K562 (cell line): ENCODE measurements around the gene ZNF362. TPM values are rescaled to one million over a fixed set of nuclear protein-coding genes. Genes with fewer than 3 reads are reported as not detected.

Source experiments
- ATAC-seq: fragments of 200-7000 bp; cut with Tn5 transposase; 3 replicates; pipeline ENCODE4 v1.9.1; 2020; ENCODE audit warnings: moderate library complexity
- BruUV-seq: library from RNA; stranded (reverse); fragments of 400-500 nt; replicated peaks from 2 replicates; lab custom pipeline; 2021; lab: Mats Ljungman, UMichigan
- CTCF ChIA-PET: fragments of 300-600 bp; formaldehyde crosslinking; extraction: SDS; loops from one replicate; lab custom pipeline; 2021; ENCODE audit warnings: low intra/inter-chr PET ratio; lab: Yijun Ruan, JAX
- POLR2A ChIA-PET: fragments of 300-600, 350-650 bp; sonication (Branson Sonifier 250); formaldehyde crosslinking; extraction: SDS; loops from one replicate; lab custom pipeline; 2021; ENCODE audit warnings: antibody characterized with exemption, inconsistent platforms; lab: Yijun Ruan, JAX
- DNase-seq, 4 experiments: peaks; one replicate each; pipeline versions ENCODE4 v3.0.0 to v3.0.0-alpha.2; 2011 to 2018; ENCODE audit warnings: low spot score in 3 of 4, mixed read lengths in 3 of 4; ENCODE audit errors: extremely low read depth in 1 of 4
- FAIRE-seq: peaks from 2 replicates; lab custom pipeline; 2011; peaks lifted over from hg19 to GRCh38; lab: Jason Lieb, UNC
- H2AFZ ChIP-seq: 2 replicates; pipeline ENCODE4 v1.6.0; 2011; ENCODE audit warnings: low read depth, low read length, control low read depth, inconsistent platforms
- H3K27ac ChIP-seq: fragments of 200-600 bp; 3 replicates; pipeline ENCODE4 v1.8.0; 2011; ENCODE audit warnings: low read depth, mild to moderate bottlenecking, control low read depth, inconsistent platforms, low read length, moderate library complexity, mixed read lengths; ENCODE audit errors: extremely low read depth
- H3K27me3 ChIP-seq, 2 experiments: fragments of 300-600 bp in 1 of 2; 2 replicates in 1 of 2; 3 replicates in 1 of 2; pipeline versions ENCODE4 v1.6.0 to v1.8.0; 2011; ENCODE audit warnings: inconsistent platforms in 2 of 2, low read length in 2 of 2, mild to moderate bottlenecking in 1 of 2, mixed read lengths in 1 of 2, moderate library complexity in 1 of 2; ENCODE audit not compliant: control insufficient read depth in 2 of 2, insufficient read depth in 2 of 2
- H3K36me3 ChIP-seq: fragments of 300-600 bp; 3 replicates; pipeline ENCODE4 v1.8.0; 2011; ENCODE audit warnings: mild to moderate bottlenecking, low read length, inconsistent platforms; ENCODE audit not compliant: control insufficient read depth, insufficient read depth
- H3K4me1 ChIP-seq, 2 experiments: fragments of 200-600 bp in 1 of 2; replicated peaks in 1 of 2; 2 replicates in 1 of 2; 3 replicates in 1 of 2; pipeline versions ENCODE4 v1.5.1 to v1.8.0; 2011; ENCODE audit warnings: inconsistent platforms in 2 of 2, low read length in 2 of 2, mild to moderate bottlenecking in 1 of 2, mixed read lengths in 1 of 2, moderate library complexity in 1 of 2; ENCODE audit not compliant: control insufficient read depth in 2 of 2, insufficient read depth in 2 of 2
- H3K4me2 ChIP-seq: 2 replicates; pipeline ENCODE4 v1.6.1; 2011; ENCODE audit warnings: low read length, control low read depth, inconsistent platforms, mixed read lengths; ENCODE audit not compliant: insufficient read depth
- H3K4me3 ChIP-seq: fragments of 200-600 bp; sonication (generic), shearing (Covaris generic); 2 replicates; pipeline ENCODE4 v1.5.1; 2016; ENCODE audit warnings: control low read depth, inconsistent platforms
- H3K79me2 ChIP-seq: fragments of 200-600 bp; 3 replicates; pipeline ENCODE4 v1.8.0; 2011; ENCODE audit warnings: low read length, inconsistent platforms; ENCODE audit not compliant: control insufficient read depth, insufficient read depth
- H3K9ac ChIP-seq, 2 experiments: 2 replicates each; pipeline versions ENCODE4 v1.6.0 to v1.6.1; 2011; ENCODE audit warnings: low read depth in 2 of 2, low read length in 2 of 2, control low read depth in 1 of 2, inconsistent platforms in 1 of 2, mild to moderate bottlenecking in 1 of 2, mixed read lengths in 1 of 2; ENCODE audit not compliant: insufficient read depth in 1 of 2
- H3K9me1 ChIP-seq: one replicate; pipeline ENCODE4 v1.6.0; 2011; ENCODE audit warnings: inconsistent platforms, mild to moderate bottlenecking, low read length, moderate library complexity; ENCODE audit not compliant: control insufficient read depth, insufficient read depth
- H3K9me3 ChIP-seq: replicated peaks from 2 replicates; pipeline ENCODE4 v1.5.1; 2011; ENCODE audit warnings: low read depth, low read length, inconsistent platforms; ENCODE audit not compliant: control insufficient read depth, insufficient read depth
- H4K20me1 ChIP-seq: replicated peaks from 2 replicates; pipeline ENCODE4 v1.6.1; 2011; ENCODE audit warnings: low read length, inconsistent platforms, mixed read lengths; ENCODE audit not compliant: control insufficient read depth, insufficient read depth
- EP400 ChIP-seq: fragments of 450-650 bp; IDR thresholded peaks from 2 replicates; pipeline ENCODE4 v1.6.1; 2017; ENCODE audit warnings: antibody characterized with exemption, mild to moderate bottlenecking, moderate library complexity
- GABPB2 ChIP-seq: fragments of 250-450 bp; sonication (Bioruptor Pico); conservative IDR thresholded peaks from 2 replicates; pipeline ENCODE4 v1.5.1; 2021; ENCODE audit warnings: mild to moderate bottlenecking
- KAT7 ChIP-seq: sonication (generic); formaldehyde crosslinking; IDR thresholded peaks from 2 replicates; pipeline ENCODE4 v1.8.0; 2022; ENCODE audit warnings: missing genetic modification reagents, mild to moderate bottlenecking, borderline replicate concordance
- SMAD1 ChIP-seq: fragments of 150-350 bp; IDR thresholded peaks from 2 replicates; pipeline ENCODE4 v1.6.1; 2014; ENCODE audit warnings: low read length, low read depth; ENCODE audit not compliant: partially characterized antibody
- ZC3H8 ChIP-seq: fragments of 450-650 bp; IDR thresholded peaks from 2 replicates; pipeline ENCODE4 v1.6.1; 2017
- ZNF12 ChIP-seq: sonication (generic); formaldehyde crosslinking; IDR thresholded peaks from 2 replicates; pipeline ENCODE4 v1.4.0; 2020; ENCODE audit warnings: mild to moderate bottlenecking, missing genetic modification reagents
- ZNF143 ChIP-seq: sonication (generic); formaldehyde crosslinking; IDR thresholded peaks from 2 replicates; pipeline ENCODE4 v1.9.0; 2022; ENCODE audit warnings: mild to moderate bottlenecking, missing genetic modification reagents
- ZNF644 ChIP-seq: fragments of 200-800 bp; sonication (Bioruptor generic); IDR thresholded peaks from 2 replicates; pipeline ENCODE4 v1.6.1; 2016; ENCODE audit warnings: low read depth, missing genetic modification characterization, missing compliant biosample characterization
- ZNF707 ChIP-seq: fragments of 250-450 bp; sonication (Bioruptor Pico); conservative IDR thresholded peaks from 2 replicates; pipeline ENCODE4 v1.8.0; 2022; ENCODE audit warnings: inconsistent platforms, mild to moderate bottlenecking, moderate library complexity
- ZNF785 ChIP-seq: fragments of 250-450 bp; sonication (Bioruptor Pico); IDR thresholded peaks from 2 replicates; pipeline ENCODE4 v1.4.0; 2020; ENCODE audit warnings: mild to moderate bottlenecking
- WGBS: fragments of 100-300 bp; shearing (Covaris generic); methylation state at CpG from one replicate; pipeline ENCODE4 v1.1.6; 2016; ENCODE audit warnings: low coverage, mixed read lengths; ENCODE audit not compliant: insufficient coverage; ENCODE audit errors: missing lambda C conversion rate; 5-methylcytosine and 5-hydroxymethylcytosine counted together
- in situ Hi-C: fragments of 300-500 bp; cut with MboI; formaldehyde crosslinking; loops from 4 replicates; pipeline ENCODE4 v1.15.0; 2018; ENCODE audit warnings: inconsistent platforms, mixed read lengths
- intact Hi-C: fragments of 100-400 bp; cut with micrococcal nuclease; formaldehyde crosslinking; loops from 2 replicates; pipeline ENCODE4 v1.14.2; 2022
- polyA plus RNA-seq, 8 experiments: library from polyadenylated mRNA; depleted of rRNA in 4 of 8; stranded (reverse) in 5 of 8; unstranded in 3 of 8; fragments of >200 nt; fragmentation: Nextera tagmentation in 2 of 8; fragmentation: Illumina TruSeq in 1 of 8; extraction: Ambion mirVana in 2 of 8; extraction: Trizol in 1 of 8; gene quantifications; 2 replicates each; pipeline versions ENCODE4 v1.2.1 to v1.2.3, GENCODE V29; 2011 to 2014; ENCODE audit warnings: inconsistent platforms in 1 of 8, missing spikeins in 1 of 8
- total RNA-seq, 7 experiments: library from RNA; depleted of rRNA in 6 of 7; stranded (reverse); fragments of >200 nt in 6 of 7; fragmentation: Illumina TruSeq in 2 of 7; extraction: Trizol in 2 of 7; gene quantifications; 2 replicates each; pipeline versions ENCODE4 v1.2.1 to v1.2.3, GENCODE V29; 2011 to 2021; ENCODE audit warnings: low replicate concordance in 1 of 7
- TF ChIP-seq, protein P1 (sequence below): fragments of 450-650 bp; formaldehyde crosslinking; IDR thresholded peaks from 2 replicates; pipeline ENCODE4 v1.4.0; 2020; ENCODE audit warnings: mild to moderate bottlenecking

The ZNF362 gene
- total and polyA plus RNA-seq, 9 of the 15 experiments (the other 6 are each of a cell fraction or from before 2014, with no cell fraction given), result 0.01 to 1.1 (median 0.35) TPM; not detected in 1

DNA sequence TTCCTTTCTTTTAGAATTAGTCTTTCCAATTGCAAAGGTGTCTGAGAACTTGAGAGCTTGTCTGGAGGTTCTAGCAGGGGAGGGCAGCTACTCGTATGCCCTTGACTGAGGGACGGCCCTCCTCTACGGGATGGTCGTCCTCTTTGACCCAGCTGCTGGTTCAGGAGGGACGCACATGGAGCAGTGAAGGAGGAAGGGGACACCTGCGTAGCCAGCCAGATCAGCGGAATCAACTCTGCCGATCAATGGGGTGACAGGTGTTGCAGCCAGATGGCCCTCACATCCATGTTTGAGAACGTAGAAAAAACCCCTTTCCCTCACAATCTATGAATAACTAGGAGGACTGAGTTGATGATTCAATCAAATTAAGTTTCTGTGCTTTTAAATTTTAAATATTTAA is 80.3 kb downstream of the ZNF362 start:
- intact Hi-C loops, result no loop called here

More for the DNA sequence above, 80.3 kb downstream of the ZNF362 start:
- no TSS peak for BruUV-seq
- no peak for TF ChIP-seq KAT7 (CRISPR knock-in tag)
- no peak for TF ChIP-seq ZNF143 (CRISPR knock-in tag)
- TF ChIP-seq, protein P1, sequence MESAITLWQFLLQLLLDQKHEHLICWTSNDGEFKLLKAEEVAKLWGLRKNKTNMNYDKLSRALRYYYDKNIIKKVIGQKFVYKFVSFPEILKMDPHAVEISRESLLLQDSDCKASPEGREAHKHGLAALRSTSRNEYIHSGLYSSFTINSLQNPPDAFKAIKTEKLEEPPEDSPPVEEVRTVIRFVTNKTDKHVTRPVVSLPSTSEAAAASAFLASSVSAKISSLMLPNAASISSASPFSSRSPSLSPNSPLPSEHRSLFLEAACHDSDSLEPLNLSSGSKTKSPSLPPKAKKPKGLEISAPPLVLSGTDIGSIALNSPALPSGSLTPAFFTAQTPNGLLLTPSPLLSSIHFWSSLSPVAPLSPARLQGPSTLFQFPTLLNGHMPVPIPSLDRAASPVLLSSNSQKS, result no peak
- TF ChIP-seq ZNF12 (CRISPR knock-in tag), result no peak
- no peak for TF ChIP-seq SMAD1
- TF ChIP-seq ZNF707, result no peak
- no peak for TF ChIP-seq GABPB2 (CRISPR knock-in tag)
- no peak for TF ChIP-seq ZNF785 (CRISPR knock-in tag)
- TF ChIP-seq EP400, result no peak
- TF ChIP-seq ZNF644, result no peak
- no peak for TF ChIP-seq ZC3H8
- TF ChIP-seq, all 486 proteins: peak for 0
- Histone ChIP-seq H3K36me3 (peaks cover 44% of the 10 kb centered on the region), H3K4me3 (no peak overlapping the region), H3K9ac (peak overlapping the region in 1 of 2 experiments; percentile 38; a peak in 1 of 4 replicates), H3K27ac (no peak overlapping the region), H3K27me3 (no peaks in the 10 kb centered on the region), H3K9me1 (peaks cover 6% of the 10 kb centered on the region), H2AFZ (no peak overlapping the region), H3K9me3 (no peaks in the 10 kb centered on the region), H4K20me1 (peaks cover 28% of the 10 kb centered on the region), H3K4me1 (peaks cover 3 to 13% of the 10 kb centered on the region in 2 experiments; a peak in 4 of 5 replicates), H3K79me2 (peaks cover 21% of the 10 kb centered on the region), H3K4me2 (no peak overlapping the region)
- POLR2A ChIA-PET, result interaction anchor here (1.2 to 1.4 kb wide), 2 partner anchors 10 to 13 kb away, joined by 5 read pairs; no protein-coding TSS in a partner anchor
- DNase-seq (no peak), FAIRE-seq (no peak), ATAC-seq (no peak)
- CTCF ChIA-PET, result no interaction called here
- in situ Hi-C loops, result no loop called here
- WGBS, result 89% methylated on average over 9 of the region's 9 CpGs
